Adrenal gland (tissue), 5 donors: ENCODE data around the gene ANTXR1.

ENCODE experiments used
- CTCF ChIP-seq, 6 experiments: fragments of 450-650 bp in 4 of 6; fragments of 200-600 bp in 2 of 6; sonication (generic) in 1 of 6; IDR thresholded peaks; 1 replicate in 5 of 6; 2 replicates in 1 of 6; pipeline versions ENCODE4 v1.5.1 to v1.8.0; 2016 to 2021; ENCODE audit warnings: antibody characterized with exemption in 6 of 6, mild to moderate bottlenecking in 2 of 6, moderate library complexity in 1 of 6
- POLR2A ChIP-seq, 2 donors: fragments of 450-650 bp; IDR thresholded peaks; one replicate each; pipeline ENCODE4 v1.6.1; 2017; ENCODE audit warnings: antibody characterized with exemption in 2 of 2, mild to moderate bottlenecking in 2 of 2, moderate library complexity in 1 of 2
- donor health status: DM: no; HTN: no; CAD: no.

GRCh38 chr2:69243652-69244051 is 230.7 kb downstream of the ANTXR1 start:
- TF ChIP-seq CTCF (IDR thresholded peaks at IDR 0.05), result no peak
- no peak for TF ChIP-seq POLR2A (IDR thresholded peaks at IDR 0.05)
